SU-DHL-6 (cell line): Measurements from ENCODE around the gene EGFL8.

ENCODE experiments used
- H2AFZ ChIP-seq: fragments of 200-600 bp; sonication (generic); 2 replicates; pipeline ENCODE4 v1.6.1; 2014; ENCODE audit warnings: low read depth, mild to moderate bottlenecking, moderate library complexity, mixed read lengths, antibody characterized with exemption, low read length; ENCODE audit not compliant: severe bottlenecking
- H3F3A ChIP-seq: fragments of 200-600 bp; shearing (Covaris generic); 2 replicates; pipeline ENCODE4 v1.6.0; 2016; ENCODE audit warnings: antibody characterized with exemption, mild to moderate bottlenecking; ENCODE audit not compliant: insufficient read depth
- H3K27ac ChIP-seq: fragments of 200-600 bp; sonication (generic); 2 replicates; pipeline ENCODE4 v1.5.1; 2016; ENCODE audit warnings: low read depth, mild to moderate bottlenecking, low read length, moderate library complexity, mixed read lengths
- H3K27me3 ChIP-seq: fragments of 200-600 bp; sonication (generic), shearing (Covaris generic); 2 replicates; pipeline ENCODE4 v1.6.0; 2014; ENCODE audit warnings: mild to moderate bottlenecking, low read length
- H3K36me3 ChIP-seq: fragments of 200-600 bp; sonication (generic); 2 replicates; pipeline ENCODE4 v1.6.1; 2014; ENCODE audit warnings: mild to moderate bottlenecking, low read length, mixed read lengths
- H3K4me2 ChIP-seq: fragments of 300-600, 200-600 bp; shearing (Covaris generic), sonication (generic); 2 replicates; pipeline ENCODE4 v1.6.0; 2014; ENCODE audit warnings: low read length, low read depth, mild to moderate bottlenecking; ENCODE audit not compliant: poor library complexity, severe bottlenecking
- H3K4me3 ChIP-seq: fragments of 200-600 bp; sonication (generic); 2 replicates; pipeline ENCODE4 v1.5.1; 2014; ENCODE audit warnings: antibody characterized with exemption, low read length, mild to moderate bottlenecking, mixed read lengths; ENCODE audit not compliant: insufficient read depth, poor library complexity, severe bottlenecking
- H3K79me2 ChIP-seq: fragments of 200-600 bp; sonication (generic); 2 replicates; pipeline ENCODE4 v1.6.1; 2014; ENCODE audit warnings: mild to moderate bottlenecking, low read length, moderate library complexity; ENCODE audit not compliant: insufficient read depth
- H3K9ac ChIP-seq: fragments of 200-600 bp; sonication (generic); 2 replicates; pipeline ENCODE4 v1.7.0; 2014; ENCODE audit warnings: mild to moderate bottlenecking, low read length
- H3K9me2 ChIP-seq: fragments of 200-600 bp; sonication (generic); replicated peaks from 2 replicates; pipeline ENCODE4 v1.6.1; 2014; ENCODE audit warnings: low read length; ENCODE audit not compliant: insufficient read depth
- H3K9me3 ChIP-seq: fragments of 200-600 bp; sonication (generic); 2 replicates; pipeline ENCODE4 v1.6.1; 2014; ENCODE audit warnings: low read length, mixed read lengths; ENCODE audit not compliant: insufficient read depth
- H4K20me1 ChIP-seq: fragments of 200-600 bp; sonication (generic); 2 replicates; pipeline ENCODE4 v1.6.1; 2014; ENCODE audit warnings: low read depth, mild to moderate bottlenecking, antibody characterized with exemption, low read length, moderate library complexity, mixed read lengths
- EZH2phosphoT487 ChIP-seq: fragments of 200-600 bp; sonication (generic), shearing (Covaris generic); conservative IDR thresholded peaks from 2 replicates; pipeline ENCODE4 v1.6.1; 2018; ENCODE audit warnings: mild to moderate bottlenecking, antibody characterized with exemption, low read length, moderate library complexity, mixed read lengths
- TF ChIP-seq, protein P1 (sequence below): fragments of 200-600 bp; sonication (generic); IDR thresholded peaks from one replicate; pipeline ENCODE4 v1.5.1; 2017; ENCODE audit warnings: antibody characterized with exemption, mild to moderate bottlenecking, low read length, moderate library complexity; ENCODE audit not compliant: insufficient read depth, poor library complexity, severe bottlenecking

EGFL8 gene

GRCh38 chr6:32133786-32134185, 30.6 kb upstream of the EGFL8 start:
- TF ChIP-seq, protein P1, sequence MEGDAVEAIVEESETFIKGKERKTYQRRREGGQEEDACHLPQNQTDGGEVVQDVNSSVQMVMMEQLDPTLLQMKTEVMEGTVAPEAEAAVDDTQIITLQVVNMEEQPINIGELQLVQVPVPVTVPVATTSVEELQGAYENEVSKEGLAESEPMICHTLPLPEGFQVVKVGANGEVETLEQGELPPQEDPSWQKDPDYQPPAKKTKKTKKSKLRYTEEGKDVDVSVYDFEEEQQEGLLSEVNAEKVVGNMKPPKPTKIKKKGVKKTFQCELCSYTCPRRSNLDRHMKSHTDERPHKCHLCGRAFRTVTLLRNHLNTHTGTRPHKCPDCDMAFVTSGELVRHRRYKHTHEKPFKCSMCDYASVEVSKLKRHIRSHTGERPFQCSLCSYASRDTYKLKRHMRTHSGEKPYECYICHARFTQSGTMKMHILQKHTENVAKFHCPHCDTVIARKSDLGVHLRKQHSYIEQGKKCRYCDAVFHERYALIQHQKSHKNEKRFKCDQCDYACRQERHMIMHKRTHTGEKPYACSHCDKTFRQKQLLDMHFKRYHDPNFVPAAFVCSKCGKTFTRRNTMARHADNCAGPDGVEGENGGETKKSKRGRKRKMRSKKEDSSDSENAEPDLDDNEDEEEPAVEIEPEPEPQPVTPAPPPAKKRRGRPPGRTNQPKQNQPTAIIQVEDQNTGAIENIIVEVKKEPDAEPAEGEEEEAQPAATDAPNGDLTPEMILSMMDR: no peak
- no peak for TF ChIP-seq EZH2phosphoT487
- no peaks in the 10 kb centered on the region for H3K36me3 ChIP-seq
- no peak overlapping the region for H3K9ac ChIP-seq
- H4K20me1 ChIP-seq: no peaks in the 10 kb centered on the region
- H3K9me2 ChIP-seq: no peaks in the 10 kb centered on the region
- H2AFZ ChIP-seq: no peak overlapping the region
- H3F3A ChIP-seq: peaks cover 9% of the 10 kb centered on the region; the same call in 1 of the 2 replicates
- no peak overlapping the region for H3K27ac ChIP-seq
- H3K4me2 ChIP-seq: no peak overlapping the region
- no peaks in the 10 kb centered on the region for H3K27me3 ChIP-seq
- no peak overlapping the region for H3K4me3 ChIP-seq
- peaks cover 11% of the 10 kb centered on the region for H3K79me2 ChIP-seq
- no peaks in the 10 kb centered on the region for H3K9me3 ChIP-seq

DNA sequence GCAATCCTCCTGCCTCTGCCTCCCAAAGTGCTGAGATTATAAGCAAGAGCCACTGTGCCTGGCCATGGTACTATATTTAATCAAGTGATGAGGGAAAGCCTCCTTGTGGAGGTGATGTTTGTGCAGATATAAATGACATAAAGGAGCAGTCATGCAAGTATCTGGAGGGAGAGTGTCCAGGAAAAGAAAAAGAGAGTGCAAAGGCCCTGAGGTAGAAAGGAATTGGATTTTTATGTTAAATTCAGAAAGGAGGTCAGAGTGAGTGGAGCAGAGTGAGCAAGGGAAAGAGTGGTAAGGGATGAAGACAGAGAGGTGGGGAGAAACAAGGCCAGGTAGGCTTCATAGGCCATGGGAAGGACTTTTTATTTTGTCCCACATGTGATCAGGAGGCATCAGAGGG, 26.9 kb upstream of the EGFL8 start:
- Histone ChIP-seq H3K9me3 (no peaks in the 10 kb centered on the region), H3K4me3 (no peak overlapping the region), H3K9me2 (no peaks in the 10 kb centered on the region), H4K20me1 (no peaks in the 10 kb centered on the region), H3F3A (no peaks in the 10 kb centered on the region), H3K9ac (no peak overlapping the region), H3K4me2 (no peak overlapping the region), H3K27me3 (no peaks in the 10 kb centered on the region), H3K27ac (no peak overlapping the region), H2AFZ (no peak overlapping the region), H3K36me3 (no peaks in the 10 kb centered on the region), H3K79me2 (no peaks in the 10 kb centered on the region)
- TF ChIP-seq EZH2phosphoT487: no peak
- TF ChIP-seq, protein P1: no peak

GRCh38 chr6:32139590-32139989, 24.8 kb upstream of the EGFL8 start:
- H2AFZ ChIP-seq: no peak overlapping the region
- no peaks in the 10 kb centered on the region for H3K9me3 ChIP-seq
- H3K79me2 ChIP-seq: no peaks in the 10 kb centered on the region
- no peaks in the 10 kb centered on the region for H3F3A ChIP-seq
- no peak overlapping the region for H3K9ac ChIP-seq
- H3K27ac ChIP-seq: no peak overlapping the region
- H3K9me2 ChIP-seq: no peaks in the 10 kb centered on the region
- no peak overlapping the region for H3K4me2 ChIP-seq
- H3K36me3 ChIP-seq: no peaks in the 10 kb centered on the region
- no peaks in the 10 kb centered on the region for H4K20me1 ChIP-seq
- H3K27me3 ChIP-seq: no peaks in the 10 kb centered on the region
- TF ChIP-seq EZH2phosphoT487: no peak
- TF ChIP-seq, protein P1: no peak
- H3K4me3 ChIP-seq: no peak overlapping the region
